Stomach (tissue), 9 donors: ENCODE measurements around the gene RNPS1. TPM values are rescaled to one million over a fixed set of nuclear protein-coding genes. Genes with fewer than 3 reads are reported as not detected.
A peak's percentile ranks its signal among the peaks of the same experiment; 100 is the strongest.

ENCODE experiments used
- DNase-seq, 2 donors: peaks; one replicate each; pipeline versions ENCODE4 v3.0.0 to v3.0.0-alpha.2; 2013 to 2019
- H3K27ac ChIP-seq, 5 donors: fragments of 200-600 bp in 4 of 5; sonication (generic) in 4 of 5; one replicate each; pipeline ENCODE4 v1.5.1; 2013 to 2019; ENCODE audit warnings: mild to moderate bottlenecking in 1 of 5, moderate library complexity in 1 of 5
- H3K27me3 ChIP-seq, 3 donors: fragments of 200-600 bp; sonication (generic); one replicate each; pipeline ENCODE4 v1.5.1; 2017 to 2019; ENCODE audit warnings: mixed run types in 1 of 3
- H3K36me3 ChIP-seq, 4 donors: fragments of 200-600 bp; sonication (generic); 1 replicate in 3 of 4; 2 replicates in 1 of 4; pipeline ENCODE4 v1.5.1; 2016 to 2019
- H3K4me1 ChIP-seq, 4 donors: fragments of 200-600 bp; sonication (generic); one replicate each; pipeline ENCODE4 v1.5.1; 2016 to 2019
- H3K4me3 ChIP-seq, 4 donors: fragments of 200-600 bp; sonication (generic) in 3 of 4; one replicate each; pipeline ENCODE4 v1.5.1; 2016 to 2019; ENCODE audit warnings: mild to moderate bottlenecking in 1 of 4
- H3K9me3 ChIP-seq, 4 donors: fragments of 200-600 bp; sonication (generic); one replicate each; pipeline ENCODE4 v1.5.1; 2016 to 2019
- EP300 ChIP-seq: sonication (generic); formaldehyde crosslinking; IDR thresholded peaks from one replicate; pipeline ENCODE4 v1.6.1; 2017; ENCODE audit warnings: antibody characterized with exemption
- POLR2A ChIP-seq, 4 donors: fragments of 450-650 bp; IDR thresholded peaks; one replicate each; pipeline ENCODE4 v1.6.1; 2016; ENCODE audit warnings: antibody characterized with exemption in 4 of 4, control low read depth in 2 of 4, mild to moderate bottlenecking in 1 of 4, moderate library complexity in 1 of 4
- POLR2AphosphoS5 ChIP-seq, 3 donors: sonication (generic); formaldehyde crosslinking; IDR thresholded peaks; one replicate each; pipeline ENCODE4 v1.6.1; 2016; ENCODE audit warnings: antibody characterized with exemption in 3 of 3
- WGBS, 5 donors: extraction: QIAGEN DNeasy Blood & Tissue Kit in 3 of 5; methylation state at CpG; one replicate each; pipeline versions ENCODE4 v1.1.5 to v1.1.7; 2013 to 2018; 5-methylcytosine and 5-hydroxymethylcytosine counted together
- intact Hi-C: fragments of 100-400 bp; cut with DNase I; formaldehyde crosslinking; loops from one replicate; pipeline ENCODE4 v1.15.1; 2023; ENCODE audit warnings: low total_unique reads
- polyA plus RNA-seq, 3 donors: library from polyadenylated mRNA; stranded (reverse); fragments of 200-250 nt; gene quantifications; one replicate each; pipeline ENCODE4 v1.2.3, GENCODE V29; 2013
- total RNA-seq, 5 donors: library from RNA; depleted of rRNA; stranded (reverse); fragments of >200 nt; gene quantifications; one replicate each; pipeline versions ENCODE4 v1.1.0 to v1.2.3, GENCODE V29; 2014 to 2016
- TF ChIP-seq, protein P1 (sequence below), 7 experiments: fragments of 450-650 bp in 4 of 7; fragments of 200-600 bp in 3 of 7; sonication (generic) in 3 of 7; IDR thresholded peaks; one replicate each; pipeline ENCODE4 v1.5.1; 2016 to 2019; ENCODE audit warnings: antibody characterized with exemption in 7 of 7, control low read depth in 2 of 7, mild to moderate bottlenecking in 1 of 7
- donor health status: healthy with polysubstance abuse.
- donor health status: Bipolar disorder and iron deficiency.
- donor health status: healthy.

RNPS1 gene
- total and polyA plus RNA-seq, 8 donors: 72.7 to 162 (median 115) TPM

DNA sequence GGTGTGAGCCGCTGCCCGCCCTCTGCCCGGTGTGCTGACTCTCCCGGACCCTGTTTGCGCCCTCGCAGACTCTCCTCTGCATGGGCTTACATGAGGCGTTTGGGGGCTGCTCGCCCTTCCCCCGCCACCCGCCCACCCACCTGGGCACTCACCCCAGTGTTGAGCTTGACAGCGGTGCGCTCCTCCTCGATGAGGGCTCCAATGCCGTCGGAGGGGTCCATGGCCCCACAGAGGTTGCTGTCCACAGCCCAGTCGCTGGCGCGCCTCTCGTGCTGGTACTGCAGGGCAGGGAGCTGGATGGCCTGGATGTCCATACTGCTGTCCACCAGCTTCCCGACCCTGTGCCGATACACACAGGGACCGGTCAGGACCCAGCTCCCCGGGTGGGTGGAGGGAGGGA lies 21.4 kb upstream of the RNPS1 start:
- TF ChIP-seq, protein P1, sequence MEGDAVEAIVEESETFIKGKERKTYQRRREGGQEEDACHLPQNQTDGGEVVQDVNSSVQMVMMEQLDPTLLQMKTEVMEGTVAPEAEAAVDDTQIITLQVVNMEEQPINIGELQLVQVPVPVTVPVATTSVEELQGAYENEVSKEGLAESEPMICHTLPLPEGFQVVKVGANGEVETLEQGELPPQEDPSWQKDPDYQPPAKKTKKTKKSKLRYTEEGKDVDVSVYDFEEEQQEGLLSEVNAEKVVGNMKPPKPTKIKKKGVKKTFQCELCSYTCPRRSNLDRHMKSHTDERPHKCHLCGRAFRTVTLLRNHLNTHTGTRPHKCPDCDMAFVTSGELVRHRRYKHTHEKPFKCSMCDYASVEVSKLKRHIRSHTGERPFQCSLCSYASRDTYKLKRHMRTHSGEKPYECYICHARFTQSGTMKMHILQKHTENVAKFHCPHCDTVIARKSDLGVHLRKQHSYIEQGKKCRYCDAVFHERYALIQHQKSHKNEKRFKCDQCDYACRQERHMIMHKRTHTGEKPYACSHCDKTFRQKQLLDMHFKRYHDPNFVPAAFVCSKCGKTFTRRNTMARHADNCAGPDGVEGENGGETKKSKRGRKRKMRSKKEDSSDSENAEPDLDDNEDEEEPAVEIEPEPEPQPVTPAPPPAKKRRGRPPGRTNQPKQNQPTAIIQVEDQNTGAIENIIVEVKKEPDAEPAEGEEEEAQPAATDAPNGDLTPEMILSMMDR (IDR thresholded peaks at IDR 0.05): no peak
- no peak for TF ChIP-seq POLR2A (IDR thresholded peaks at IDR 0.05)
- TF ChIP-seq POLR2AphosphoS5 (IDR thresholded peaks at IDR 0.05): no peak
- TF ChIP-seq EP300: no peak
- Histone ChIP-seq H3K9me3 (no peaks in the 10 kb centered on the region), H3K27me3 (no peaks in the 10 kb centered on the region), H3K36me3 (peaks cover 4 to 97% (median 54%) of the 10 kb centered on the region in 4 donors), H3K4me3 (no peak overlapping the region), H3K4me1 (no peaks in the 10 kb centered on the region), H3K27ac (no peak overlapping the region)
- DNase-seq: no peak
- WGBS, 5 donors: 92 to 95% (median 93%) methylated on average over 21 to 23 of the region's 23 CpGs
- intact Hi-C loops: no loop called here

GRCh38 chr16:2288726-2289125 lies 20.8 kb upstream of the RNPS1 start:
- no peaks in the 10 kb centered on the region for H3K4me1 ChIP-seq
- no peak overlapping the region for H3K27ac ChIP-seq
- intact Hi-C loops: no loop called here
- peaks cover 4 to 98% (median 58%) of the 10 kb centered on the region in 4 donors for H3K36me3 ChIP-seq
- no peak for DNase-seq
- H3K9me3 ChIP-seq: no peaks in the 10 kb centered on the region
- H3K27me3 ChIP-seq: no peaks in the 10 kb centered on the region
- TF ChIP-seq POLR2A (IDR thresholded peaks at IDR 0.05) (no peak), POLR2AphosphoS5 (IDR thresholded peaks at IDR 0.05) (no peak), EP300 (no peak)
- TF ChIP-seq, protein P1 (IDR thresholded peaks at IDR 0.05): no peak
- H3K4me3 ChIP-seq: no peak overlapping the region
- 74 to 88% (median 79%) methylated on average over 6 to 8 of the region's 8 CpGs for WGBS, 5 donors

DNA sequence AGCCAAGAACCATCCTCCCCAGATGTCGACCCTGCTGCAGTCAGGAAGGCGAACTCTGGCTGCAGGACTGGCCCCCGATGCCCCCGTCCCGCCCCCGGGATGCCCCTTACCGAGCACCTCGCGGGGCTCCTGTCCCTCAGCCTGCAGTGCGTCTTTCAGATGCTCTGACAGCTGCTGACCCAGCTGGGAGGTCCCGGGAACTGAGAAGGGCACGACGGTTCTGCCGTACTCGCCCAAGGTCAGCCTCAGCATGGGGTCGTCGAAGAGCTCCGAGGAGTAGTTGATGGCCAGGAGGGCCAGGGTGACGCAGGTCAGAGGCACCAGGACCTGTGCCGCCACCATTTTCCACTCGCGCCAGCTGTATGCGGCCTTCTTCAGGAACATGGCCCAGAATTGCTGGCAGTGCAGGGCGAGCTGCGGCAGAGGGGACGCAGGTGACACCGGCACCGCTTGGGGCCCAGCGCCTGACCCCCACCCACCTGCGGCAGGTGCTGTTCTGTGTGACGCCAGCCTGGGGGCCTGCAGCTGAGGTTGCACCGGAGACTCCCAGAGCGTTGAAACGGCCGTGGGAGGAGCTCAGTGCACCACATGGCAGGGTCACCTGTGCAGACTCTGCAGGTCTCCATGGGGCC lies 20.1 kb upstream of the RNPS1 start:
- no peaks in the 10 kb centered on the region for H3K9me3 ChIP-seq
- WGBS, 5 donors: 84 to 88% (median 86%) methylated on average over 7 to 35 of the region's 35 CpGs

GRCh38 chr16:2286550-2286949 lies 18.6 kb upstream of the RNPS1 start:
- H3K9me3 ChIP-seq: no peaks in the 10 kb centered on the region
- no peaks in the 10 kb centered on the region for H3K27me3 ChIP-seq
- DNase-seq: no peak
- TF ChIP-seq POLR2A (IDR thresholded peaks at IDR 0.05): no peak
- TF ChIP-seq EP300: no peak
- TF ChIP-seq POLR2AphosphoS5 (IDR thresholded peaks at IDR 0.05): no peak
- TF ChIP-seq, protein P1 (IDR thresholded peaks at IDR 0.05): no peak
- no peak overlapping the region for H3K4me3 ChIP-seq
- H3K36me3 ChIP-seq: peaks cover 4 to 89% (median 55%) of the 10 kb centered on the region in 4 donors
- no peak overlapping the region for H3K27ac ChIP-seq
- 84 to 92% (median 89%) methylated on average over 15 to 17 of the region's 17 CpGs for WGBS, 5 donors
- intact Hi-C loops: no loop called here
- H3K4me1 ChIP-seq: no peaks in the 10 kb centered on the region

More for the DNA sequence above, 20.1 kb upstream of the RNPS1 start:
- Histone ChIP-seq H3K4me1 (no peaks in the 10 kb centered on the region), H3K36me3 (peaks cover 4 to 98% (median 62%) of the 10 kb centered on the region in 4 donors), H3K4me3 (no peak overlapping the region), H3K27me3 (no peaks in the 10 kb centered on the region), H3K27ac (no peak overlapping the region)
- DNase-seq: peak in 1 of 2 donors; percentile 1
- TF ChIP-seq EP300: no peak
- TF ChIP-seq POLR2AphosphoS5 (IDR thresholded peaks at IDR 0.05): no peak
- no peak for TF ChIP-seq POLR2A (IDR thresholded peaks at IDR 0.05)
- TF ChIP-seq, protein P1 (IDR thresholded peaks at IDR 0.05): no peak
- intact Hi-C loops: no loop called here
